ENCODE results near the gene RGS3. TPM values are rescaled to one million over a fixed set of nuclear protein-coding genes. Genes with fewer than 3 reads are reported as not detected.
A peak's percentile ranks its signal among the peaks of the same experiment; 100 is the strongest.
"Not testable (repeated sequence)": the region's sequence is repeated elsewhere in the genome, so short reads cannot be mapped to it uniquely, and the experiment has no call there.

RGS3 gene
- 10 to 100 TPM; 41.4 to 49.8 (median 45.1) TPM for polyA plus RNA-seq (ENCODE audit: insufficient read length in 3 of 3)
- long read RNA-seq, donor 1, full-length matches to known transcripts = 8 of 8 reads
- long read RNA-seq, donor 1, partial matches to known transcripts = 0 of 8 reads
- long read RNA-seq, donor 1, other reads (novel, unspliced or antisense) = 0 of 8 reads
- long read RNA-seq, donor 2, full-length matches to known transcripts = 9 of 14 reads
- long read RNA-seq, donor 2, partial matches to known transcripts = 5 of 14 reads
- long read RNA-seq, donor 2, other reads (novel, unspliced or antisense) = 0 of 14 reads
- long read RNA-seq, donor 3, full-length matches to known transcripts = 15 of 23 reads
- long read RNA-seq, donor 3, partial matches to known transcripts = 8 of 23 reads
- long read RNA-seq, donor 3, other reads (novel, unspliced or antisense) = 0 of 23 reads
- long read RNA-seq, donor 4, transcript RGS3-211 (5 exons, 2,155 nt) = major isoform, 9 of 15 reads
- long read RNA-seq, donor 4, partial matches to known transcripts = 6 of 15 reads
- long read RNA-seq, donor 4, other reads (novel, unspliced or antisense) = 0 of 15 reads
- long read RNA-seq, donor 5 = 0 reads
- long read RNA-seq, donor 6, full-length matches to known transcripts = 9 of 9 reads
- long read RNA-seq, donor 6, partial matches to known transcripts = 0 of 9 reads
- long read RNA-seq, donor 6, other reads (novel, unspliced or antisense) = 0 of 9 reads
- long read RNA-seq, donor 7, full-length matches to known transcripts = 13 of 25 reads
- long read RNA-seq, donor 7, partial matches to known transcripts = 12 of 25 reads
- long read RNA-seq, donor 7, other reads (novel, unspliced or antisense) = 0 of 25 reads
- long read RNA-seq, donor 8, full-length matches to known transcripts = 20 of 20 reads
- long read RNA-seq, donor 8, partial matches to known transcripts = 0 of 20 reads
- long read RNA-seq, donor 8, other reads (novel, unspliced or antisense) = 0 of 20 reads
- long read RNA-seq, donor 9, transcript RGS3-211 (5 exons, 2,155 nt) = major isoform, 12 of 13 reads
- long read RNA-seq, donor 9, partial matches to known transcripts = 0 of 13 reads
- long read RNA-seq, donor 9, other reads (novel, unspliced or antisense) = 0 of 13 reads
- long read RNA-seq, donor 10, full-length matches to known transcripts = 12 of 25 reads
- long read RNA-seq, donor 10, partial matches to known transcripts = 13 of 25 reads
- long read RNA-seq, donor 10, other reads (novel, unspliced or antisense) = 0 of 25 reads
- long read RNA-seq, donor 11, partial matches to known transcripts = 0 of 8 reads
- long read RNA-seq, donor 11, other reads (novel, unspliced or antisense) = 0 of 8 reads
- long read RNA-seq, donor 12, full-length matches to known transcripts = 9 of 9 reads
- long read RNA-seq, donor 12, partial matches to known transcripts = 0 of 9 reads
- long read RNA-seq, donor 12, other reads (novel, unspliced or antisense) = 0 of 9 reads
- long read RNA-seq, donor 13 = 0 reads
- long read RNA-seq, donor 14, full-length matches to known transcripts = 12 of 12 reads
- long read RNA-seq, donor 14, partial matches to known transcripts = 0 of 12 reads
- long read RNA-seq, donor 14, other reads (novel, unspliced or antisense) = 0 of 12 reads
- long read RNA-seq, donor 15, full-length matches to known transcripts = 12 of 12 reads
- long read RNA-seq, donor 15, partial matches to known transcripts = 0 of 12 reads
- long read RNA-seq, donor 15, other reads (novel, unspliced or antisense) = 0 of 12 reads
- long read RNA-seq, donor 16, full-length matches to known transcripts = 31 of 50 reads
- long read RNA-seq, donor 16, partial matches to known transcripts = 19 of 50 reads
- long read RNA-seq, donor 16, other reads (novel, unspliced or antisense) = 0 of 50 reads

- peak in 9 of 11 donors; percentile 29 to 77 (median 65) for DNase-seq (ENCODE audit: extremely low read depth in 1 of 11, low read depth in 9 of 11, low spot score in 4 of 11)
Measured at GRCh38 chr9:113463418-113464285, at the start of gene RGS3. RGS3 (plus strand) TSS chr9:113463727; CDS start chr9:113463803, 76 bp downstream.

DNA sequence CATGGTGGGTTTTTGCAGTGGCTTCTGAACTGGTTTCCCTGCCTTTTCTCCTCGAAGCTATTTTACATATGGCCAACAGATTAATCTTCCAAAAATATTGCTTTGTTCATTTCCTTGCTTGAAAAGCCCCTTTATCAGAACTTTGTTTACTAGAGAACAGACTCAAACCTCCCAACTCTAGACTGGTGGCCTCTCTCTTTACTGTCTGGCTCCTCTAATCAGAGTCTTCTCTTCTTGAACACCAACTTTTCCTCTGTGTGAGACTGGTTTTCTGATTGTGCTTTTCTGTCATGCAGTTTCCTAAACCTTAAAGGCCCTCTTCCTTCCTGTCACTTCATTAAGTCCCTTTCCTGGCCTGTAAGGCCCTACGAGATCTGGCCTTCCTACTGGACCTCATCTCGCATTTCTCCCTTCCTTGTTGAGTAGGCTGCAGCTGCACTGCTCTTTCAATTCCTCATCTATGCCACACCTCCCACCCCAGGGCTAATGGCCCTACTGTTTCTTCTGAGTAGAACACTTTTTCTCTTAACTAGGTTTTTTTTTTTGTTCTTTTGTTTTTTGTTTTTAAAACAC, 47.3 kb upstream of the RGS3 start:
- DNase-seq (ENCODE audit: extremely low read depth in 1 of 11, low read depth in 9 of 11, low spot score in 4 of 11) = no peak

DNA sequence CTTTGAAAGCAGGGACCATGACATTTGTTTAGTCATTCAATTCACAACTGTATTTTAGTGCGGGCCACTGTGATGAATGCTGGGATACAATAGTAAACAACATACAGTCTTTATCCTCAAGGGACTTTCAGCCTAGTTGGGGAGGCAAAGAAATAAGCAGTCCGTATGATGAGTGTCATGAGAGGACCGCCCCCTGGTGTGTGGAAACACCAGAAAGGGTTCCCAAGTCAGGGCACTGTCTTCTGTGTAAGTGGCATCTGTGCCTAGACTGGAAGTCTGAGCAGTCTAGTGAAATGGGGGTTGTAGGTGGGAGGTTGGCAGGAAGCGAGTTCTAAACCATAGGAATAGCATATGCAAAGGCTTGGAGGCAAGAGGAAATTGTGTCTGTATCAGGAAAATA, 46.2 kb upstream of the RGS3 start:
- DNase-seq (ENCODE audit: extremely low read depth in 1 of 11, low read depth in 9 of 11, low spot score in 4 of 11) = no peak

DNA sequence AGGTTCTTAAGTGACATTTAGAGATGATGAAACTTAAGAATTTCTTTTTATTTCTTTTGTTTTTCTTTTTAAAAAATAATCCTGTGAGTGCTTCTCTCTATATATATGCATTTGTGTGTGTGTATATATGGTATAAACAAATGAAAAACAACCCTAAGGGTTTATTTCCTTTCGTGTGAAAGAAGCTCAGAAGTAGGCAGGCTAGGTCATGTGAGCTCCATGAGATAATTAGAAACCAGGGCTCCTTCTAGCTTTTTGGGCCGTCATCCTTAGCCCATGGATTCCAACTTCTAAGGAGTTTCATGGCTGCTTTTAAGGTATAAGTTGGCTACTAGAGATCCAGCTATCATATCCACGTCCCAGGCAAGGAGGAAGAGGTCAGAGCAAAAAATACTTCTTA, 41.8 kb upstream of the RGS3 start:
- DNase-seq (ENCODE audit: extremely low read depth in 1 of 11, low read depth in 9 of 11, low spot score in 4 of 11) = no peak

DNA sequence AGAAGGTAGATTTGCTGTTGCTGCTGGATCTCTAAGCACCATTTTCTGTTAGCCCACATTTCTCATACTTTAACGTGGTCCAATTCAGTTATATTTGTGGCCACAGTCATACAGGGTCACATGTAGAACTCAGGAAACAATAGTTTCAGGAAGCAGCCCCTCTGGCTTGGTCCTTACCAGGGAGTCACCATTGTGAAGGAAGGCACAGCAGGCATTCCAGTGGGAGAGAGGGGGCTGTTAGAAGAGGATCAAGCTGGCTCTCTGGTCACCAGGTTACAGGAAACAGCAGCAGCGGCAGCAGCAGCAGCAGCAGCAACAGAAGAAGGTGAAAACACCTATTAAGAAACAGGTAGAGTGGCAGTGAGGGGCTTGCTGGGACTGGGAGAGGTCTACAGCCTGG, 38.5 kb upstream of the RGS3 start:
- DNase-seq (ENCODE audit: extremely low read depth in 1 of 11, low read depth in 9 of 11, low spot score in 4 of 11) = no peak

DNA sequence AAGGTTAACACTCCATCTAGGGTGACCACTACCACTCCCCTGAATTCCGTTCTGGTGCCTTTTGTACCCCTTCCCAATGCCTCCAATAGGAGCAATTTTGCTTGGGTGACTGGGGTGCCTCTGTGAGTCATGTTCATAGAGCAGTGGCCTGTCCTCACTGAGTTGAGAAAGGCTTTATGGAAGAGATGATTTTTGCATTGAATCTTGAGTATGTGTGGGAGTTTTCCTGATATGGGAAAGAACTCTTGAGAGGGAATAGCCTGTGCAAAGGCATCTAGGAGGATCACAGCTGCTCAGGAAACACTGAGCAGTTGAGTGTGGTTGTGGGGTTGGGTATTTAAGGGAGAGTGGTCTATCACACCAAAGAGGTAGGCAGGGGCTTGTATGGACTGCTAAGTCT, 36.8 kb upstream of the RGS3 start:
- no peak for DNase-seq (ENCODE audit: extremely low read depth in 1 of 11, low read depth in 9 of 11, low spot score in 4 of 11)

- no peak for DNase-seq (ENCODE audit: extremely low read depth in 1 of 11, low read depth in 9 of 11, low spot score in 4 of 11)
Measured at GRCh38 chr9:113427629-113428028, 35.9 kb upstream of the RGS3 start.

- no peak for DNase-seq (ENCODE audit: extremely low read depth in 1 of 11, low read depth in 9 of 11, low spot score in 4 of 11)
Measured at GRCh38 chr9:113428062-113428615, 35.4 kb upstream of the RGS3 start.

- DNase-seq (ENCODE audit: extremely low read depth in 1 of 11, low read depth in 9 of 11, low spot score in 4 of 11) = no peak
Measured at GRCh38 chr9:113431191-113431590, 32.3 kb upstream of the RGS3 start.

DNA sequence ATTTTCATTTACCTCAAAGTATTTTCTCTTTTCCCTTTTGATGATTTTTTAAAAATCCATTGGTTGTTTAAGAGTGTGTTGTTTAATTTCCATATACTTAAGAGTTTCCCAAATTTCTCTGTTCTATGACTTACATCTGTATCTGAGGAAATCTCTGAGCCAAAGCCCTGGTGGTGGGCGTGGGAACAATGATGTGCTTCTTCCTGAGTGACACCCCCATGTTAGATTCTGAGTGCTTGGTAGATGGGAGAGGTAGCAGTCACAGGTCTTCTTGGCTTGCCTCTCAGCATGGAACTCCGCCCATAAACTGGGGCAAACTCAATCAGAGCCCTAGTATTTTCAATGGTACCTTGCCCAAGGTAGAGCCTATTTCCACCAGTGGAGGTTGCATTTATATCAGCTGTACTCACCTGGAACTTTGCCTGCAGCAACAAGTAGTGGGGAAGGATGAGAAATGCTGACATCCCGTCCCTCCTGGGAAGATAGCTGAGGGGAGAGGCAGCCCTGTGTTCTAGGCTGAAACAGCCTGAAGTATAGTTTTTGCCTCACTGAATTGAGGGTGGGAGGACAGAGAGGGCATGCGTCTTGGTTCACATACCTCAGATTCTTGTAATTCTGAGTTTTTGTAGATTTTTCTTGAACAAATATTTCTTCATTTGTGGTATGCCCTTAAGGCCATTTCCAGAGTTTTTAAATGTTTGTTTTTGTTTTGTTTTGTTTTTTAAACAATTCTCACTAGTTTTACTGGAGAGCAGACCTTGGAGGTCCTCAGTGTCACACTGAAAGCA, 26.6 kb upstream of the RGS3 start:
- DNase-seq (ENCODE audit: extremely low read depth in 1 of 11, low read depth in 9 of 11, low spot score in 4 of 11) = no peak

DNA sequence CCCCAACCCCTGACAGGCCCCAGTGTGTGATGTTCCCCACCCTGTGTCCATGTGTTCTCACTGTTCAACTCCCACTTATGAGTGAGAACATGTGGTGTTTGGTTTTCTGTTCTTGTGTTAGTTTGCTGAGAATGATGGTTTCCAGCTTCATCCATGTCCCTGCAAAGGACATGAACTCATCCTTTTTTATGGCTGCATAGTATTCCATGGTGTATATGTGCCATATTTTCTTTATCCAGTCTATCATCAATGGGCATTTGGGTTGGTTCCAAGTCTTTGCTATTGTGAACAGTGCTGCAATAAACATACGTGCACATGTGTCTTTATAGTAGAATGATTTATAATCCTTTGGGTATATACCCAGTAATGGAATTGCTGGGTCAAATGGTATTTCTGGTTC, 25.8 kb upstream of the RGS3 start:
- not testable (repeated sequence) for DNase-seq (ENCODE audit: extremely low read depth in 1 of 11, low read depth in 9 of 11, low spot score in 4 of 11)

DNA sequence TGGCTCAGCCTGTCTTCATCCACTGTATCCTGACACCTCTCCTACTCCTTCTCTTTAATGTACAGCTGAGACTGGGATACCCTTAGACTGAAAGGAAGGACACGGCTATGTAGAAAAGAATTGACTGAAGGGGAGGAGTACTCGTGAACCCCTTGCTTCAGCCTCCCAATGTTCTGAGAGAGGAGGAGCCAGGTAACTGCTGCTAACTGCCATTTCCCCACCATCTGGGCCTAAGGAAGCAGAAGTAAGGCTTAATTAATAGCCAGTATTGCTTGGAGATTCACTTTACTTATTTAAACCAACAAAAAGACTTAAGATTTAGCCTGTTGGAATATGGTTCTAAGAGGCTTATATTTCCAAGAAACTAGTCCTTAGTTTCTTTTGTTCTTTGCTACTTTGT, 18.8 kb upstream of the RGS3 start:
- no peak for DNase-seq (ENCODE audit: extremely low read depth in 1 of 11, low read depth in 9 of 11, low spot score in 4 of 11)

GRCh38 chr9:113446323-113446740, 17.2 kb upstream of the RGS3 start:
- DNase-seq (ENCODE audit: extremely low read depth in 1 of 11, low read depth in 9 of 11, low spot score in 4 of 11) = no peak

DNA sequence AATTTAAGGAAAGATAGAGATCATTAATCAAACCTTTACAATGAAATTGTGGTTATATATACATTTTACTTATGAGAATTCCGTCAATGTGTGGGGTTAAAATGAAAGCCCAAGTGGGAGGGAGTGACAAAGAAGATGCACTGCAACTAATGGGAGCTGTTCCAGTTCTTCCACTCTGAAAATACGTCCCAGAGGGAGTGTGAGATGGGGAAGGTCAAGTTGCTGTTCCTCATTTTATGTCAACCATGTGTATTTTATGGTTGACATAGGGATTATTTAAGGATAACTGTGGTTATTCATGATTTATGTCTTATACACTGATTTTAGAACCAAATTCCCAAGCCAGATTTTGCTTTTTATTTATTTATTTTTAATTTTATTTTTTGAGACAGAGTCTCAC, 14.2 kb upstream of the RGS3 start:
- no peak for DNase-seq (ENCODE audit: extremely low read depth in 1 of 11, low read depth in 9 of 11, low spot score in 4 of 11)

- DNase-seq (ENCODE audit: extremely low read depth in 1 of 11, low read depth in 9 of 11, low spot score in 4 of 11) = no peak
Measured at GRCh38 chr9:113452113-113452605, 11.4 kb upstream of the RGS3 start.
